ENCODE data around the gene PAGR1.

GRCh38 chr16:29805232-29806098 lies 10.5 kb upstream of the PAGR1 start:
- TF ChIP-seq CTCF (IDR thresholded peaks at IDR 0.05) (no peak), POLR2A (IDR thresholded peaks at IDR 0.05) (peak in 1 of 2 donors; percentile 89)

All from lower leg skin (tissue), 3 donors.